Neural cell (in vitro differentiated cells): ENCODE data around the gene UNC5CL. TPM values are rescaled to one million over a fixed set of nuclear protein-coding genes. Genes with fewer than 3 reads are reported as not detected.

Experiments used
- H2AFZ ChIP-seq: fragments of 200-600, 300-800 bp; sonication (generic), shearing (Covaris generic); 2 replicates; pipeline ENCODE4 v1.6.0; 2014; ENCODE audit warnings: low read depth, mild to moderate bottlenecking, antibody characterized with exemption, low read length, moderate library complexity
- H3F3A ChIP-seq: fragments of 200-600 bp; shearing (Covaris generic); 2 replicates; pipeline ENCODE4 v1.6.1; 2016; ENCODE audit warnings: mild to moderate bottlenecking, moderate library complexity, mixed read lengths, antibody characterized with exemption, low read length; ENCODE audit not compliant: insufficient read depth, poor library complexity, severe bottlenecking
- H3K27ac ChIP-seq: fragments of 200-600, 300-800 bp; sonication (generic), shearing (Covaris generic); 2 replicates; pipeline ENCODE4 v1.5.1; 2014; ENCODE audit warnings: mild to moderate bottlenecking, low read length, moderate library complexity
- H3K27me3 ChIP-seq: fragments of 300-800, 200-600 bp; sonication (generic), shearing (Covaris generic); 2 replicates; pipeline ENCODE4 v1.6.0; 2014; ENCODE audit warnings: mild to moderate bottlenecking, low read depth, low read length, moderate library complexity; ENCODE audit not compliant: insufficient read depth
- H3K36me3 ChIP-seq: fragments of 300-800, 200-600 bp; sonication (generic), shearing (Covaris generic); 2 replicates; pipeline ENCODE4 v1.5.1; 2014; ENCODE audit warnings: mild to moderate bottlenecking, antibody characterized with exemption, low read length, moderate library complexity; ENCODE audit not compliant: insufficient read depth
- H3K4me2 ChIP-seq: fragments of 300-800, 200-600 bp; sonication (generic), shearing (Covaris generic); 2 replicates; pipeline ENCODE4 v1.6.0; 2014; ENCODE audit warnings: mild to moderate bottlenecking, low read length
- H3K4me3 ChIP-seq: fragments of 300-800, 200-600 bp; sonication (generic), shearing (Covaris generic); 2 replicates; pipeline ENCODE4 v1.5.1; 2014; ENCODE audit warnings: mild to moderate bottlenecking, low read length, moderate library complexity
- H3K79me2 ChIP-seq: fragments of 200-600 bp; shearing (Covaris generic); replicated peaks from 2 replicates; pipeline ENCODE4 v1.6.0; 2014; ENCODE audit warnings: mild to moderate bottlenecking, low read length, moderate library complexity; ENCODE audit not compliant: insufficient read depth
- H3K9ac ChIP-seq: fragments of 300-800, 200-600 bp; sonication (generic), shearing (Covaris generic); 2 replicates; pipeline ENCODE4 v1.6.1; 2016; ENCODE audit warnings: mild to moderate bottlenecking, low read length, mixed read lengths
- H3K9me2 ChIP-seq: fragments of 200-600 bp; shearing (Covaris generic); 2 replicates; pipeline ENCODE4 v1.6.1; 2016; ENCODE audit warnings: mild to moderate bottlenecking, low read length, mixed read lengths; ENCODE audit not compliant: insufficient read depth
- H3K9me3 ChIP-seq: fragments of 200-600, 300-800 bp; sonication (generic), shearing (Covaris generic); 2 replicates; pipeline ENCODE4 v1.6.1; 2016; ENCODE audit warnings: mild to moderate bottlenecking, mixed run types, low read length, moderate library complexity, mixed read lengths
- H4K20me1 ChIP-seq: fragments of 200-600 bp; shearing (Covaris generic); 2 replicates; pipeline ENCODE4 v1.6.1; 2016; ENCODE audit warnings: mild to moderate bottlenecking, mixed run types; ENCODE audit not compliant: insufficient read depth
- CTCF ChIP-seq: fragments of 450-650 bp; IDR thresholded peaks from 2 replicates; pipeline ENCODE4 v1.5.1; 2014; ENCODE audit warnings: antibody characterized with exemption, mild to moderate bottlenecking, moderate library complexity; ENCODE audit not compliant: poor library complexity, severe bottlenecking
- EP300 ChIP-seq: fragments of 450-650 bp; conservative IDR thresholded peaks from 2 replicates; pipeline ENCODE4 v1.6.1; 2014; ENCODE audit warnings: antibody characterized with exemption, mild to moderate bottlenecking, moderate library complexity; ENCODE audit not compliant: poor library complexity, severe bottlenecking
- EZH2 ChIP-seq: fragments of 200-600, 300-800 bp; shearing (Covaris generic), sonication (generic); IDR thresholded peaks from 2 replicates; pipeline ENCODE4 v1.6.1; 2014; ENCODE audit warnings: antibody characterized with exemption, low read length, borderline replicate concordance, mild to moderate bottlenecking; ENCODE audit not compliant: insufficient read depth, poor library complexity, severe bottlenecking
- MXI1 ChIP-seq: fragments of 450-650 bp; conservative IDR thresholded peaks from 2 replicates; pipeline ENCODE4 v1.6.1; 2014; ENCODE audit warnings: antibody characterized with exemption, mild to moderate bottlenecking; ENCODE audit not compliant: poor library complexity, severe bottlenecking
- POLR2AphosphoS5 ChIP-seq: IDR thresholded peaks from 2 replicates; pipeline ENCODE4 v1.6.1; 2012
- RAD21 ChIP-seq: fragments of 450-650 bp; conservative IDR thresholded peaks from 2 replicates; pipeline ENCODE4 v1.6.1; 2014; ENCODE audit warnings: antibody characterized with exemption, mild to moderate bottlenecking, moderate library complexity
- REST ChIP-seq: IDR thresholded peaks from 2 replicates; pipeline ENCODE4 v1.6.1; 2012; ENCODE audit warnings: borderline replicate concordance
- SMC3 ChIP-seq: fragments of 450-650 bp; conservative IDR thresholded peaks from 2 replicates; pipeline ENCODE4 v1.6.1; 2014; ENCODE audit warnings: antibody characterized with exemption, mild to moderate bottlenecking, moderate library complexity; ENCODE audit not compliant: poor library complexity
- TAF1 ChIP-seq: IDR thresholded peaks from 2 replicates; pipeline ENCODE4 v1.6.1; 2012; ENCODE audit warnings: low read depth
- polyA plus RNA-seq: library from polyadenylated mRNA; depleted of rRNA; stranded (reverse); fragments of >200 nt; gene quantifications from 2 replicates; pipeline ENCODE4 v1.2.3, GENCODE V29; 2014

UNC5CL gene
- polyA plus RNA-seq, 1 donor from 2014 or later, result 1.0 TPM

- TF ChIP-seq RAD21 (no peak), SMC3 (no peak)
Measured at GRCh38 chr6:41049955-41050354, 10.9 kb upstream of the UNC5CL start (continued).

GRCh38 chr6:41049521-41049920 lies 10.5 kb upstream of the UNC5CL start:
- Histone ChIP-seq H3K9me3 (no peaks in the 10 kb centered on the region), H3K36me3 (no peaks in the 10 kb centered on the region), H3K4me3 (no peak overlapping the region), H3F3A (no peaks in the 10 kb centered on the region), H3K79me2 (no peaks in the 10 kb centered on the region), H2AFZ (no peak overlapping the region), H3K27ac (no peak overlapping the region), H3K9me2 (no peaks in the 10 kb centered on the region), H3K27me3 (no peaks in the 10 kb centered on the region), H3K9ac (no peak overlapping the region), H4K20me1 (no peaks in the 10 kb centered on the region), H3K4me2 (no peak overlapping the region)
- TF ChIP-seq REST (no peak), MXI1 (no peak), EP300 (no peak), CTCF (no peak), SMC3 (no peak), RAD21 (no peak), TAF1 (no peak), EZH2 (no peak), POLR2AphosphoS5 (no peak)

- Histone ChIP-seq H3K27ac (no peak overlapping the region), H2AFZ (no peak overlapping the region), H3K4me3 (no peak overlapping the region), H3K79me2 (no peaks in the 10 kb centered on the region), H3K9me2 (no peaks in the 10 kb centered on the region), H3K9me3 (no peaks in the 10 kb centered on the region), H4K20me1 (no peaks in the 10 kb centered on the region), H3K9ac (no peak overlapping the region), H3F3A (no peaks in the 10 kb centered on the region), H3K36me3 (no peaks in the 10 kb centered on the region), H3K4me2 (no peak overlapping the region), H3K27me3 (no peaks in the 10 kb centered on the region)
- no peak for TF ChIP-seq CTCF
- no peak for TF ChIP-seq MXI1
- no peak for TF ChIP-seq POLR2AphosphoS5
- TF ChIP-seq REST, result no peak
Measured at GRCh38 chr6:41047745-41048732, 9.0 kb upstream of the UNC5CL start.
